GM21825 (cell line): ENCODE measurements around the gene VPS33B.
"Not testable (repeated sequence)": the region's sequence is repeated elsewhere in the genome, so short reads cannot be mapped to it uniquely, and the experiment has no call there.

Source experiments
- ATAC-seq: cut with Tn5 transposase; IDR thresholded peaks from one replicate; pipeline ENCODE4 v1.9.1; 2021; ENCODE audit warnings: mild to moderate bottlenecking, moderate library complexity; ENCODE audit not compliant: unreplicated experiment

The VPS33B gene

DNA sequence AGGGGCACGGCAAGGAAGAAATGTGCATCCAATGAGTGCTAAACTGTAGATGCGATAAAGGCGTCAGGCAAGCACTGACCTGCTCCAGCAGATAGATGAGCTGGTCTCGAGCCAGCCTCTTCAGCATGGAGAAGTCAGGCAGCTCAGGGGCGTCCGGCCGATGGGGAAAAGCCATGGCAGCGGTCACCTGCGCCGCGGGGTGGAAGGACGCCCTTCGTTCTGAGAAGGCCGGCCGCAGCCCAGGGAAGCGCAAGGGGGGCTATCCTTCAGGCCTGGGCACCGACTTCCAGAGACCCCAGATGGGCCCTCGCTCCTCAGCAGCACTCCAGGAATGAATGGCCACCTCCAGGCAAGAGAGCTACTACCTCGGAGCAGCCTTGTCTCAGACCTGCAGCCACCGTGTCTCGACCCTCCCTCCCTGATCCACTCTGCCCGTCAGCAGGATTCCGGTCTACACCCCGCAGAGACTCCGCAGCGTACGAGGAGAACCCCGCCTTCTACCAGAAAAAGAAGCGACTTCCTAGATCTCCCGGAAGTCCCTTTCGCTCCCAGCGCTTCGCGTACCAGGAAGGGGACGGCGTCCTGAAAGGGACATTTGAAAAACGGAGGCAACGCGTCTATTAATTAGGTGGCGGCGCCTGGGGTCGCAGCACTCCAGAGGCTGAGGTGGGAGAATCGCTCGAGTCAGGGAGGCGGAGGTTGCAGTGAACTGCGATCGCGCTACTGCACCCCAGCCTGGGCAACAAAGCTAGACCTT, at the start of gene VPS33B:
Gene VPS33B (minus strand): TSS at position 520 of the 757 bp plus-strand sequence. CDS start 345 bp downstream, at position 175.
- ATAC-seq: peak; percentile 75

- ATAC-seq: no peak
Observed at GRCh38 chr15:91072161-91072560, 49.8 kb upstream of the VPS33B start.

DNA sequence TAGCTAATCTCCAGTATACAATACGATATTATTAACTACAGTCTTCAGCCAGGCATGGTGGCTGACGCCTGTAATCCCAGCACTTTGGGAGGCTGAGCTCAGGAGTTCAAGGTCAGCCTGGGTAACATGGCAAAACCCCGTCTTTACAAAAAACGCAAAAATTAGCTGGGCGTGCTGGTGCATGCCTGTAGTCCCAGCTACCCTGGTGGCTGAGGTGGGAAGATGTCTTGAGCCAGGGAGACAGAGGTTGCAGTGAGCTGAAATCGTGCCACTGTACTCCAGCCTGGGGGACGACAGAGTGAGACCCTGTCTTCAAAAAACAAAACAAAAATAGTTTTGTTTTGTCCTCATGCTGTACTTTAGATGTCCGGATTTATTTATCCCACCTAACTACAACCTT, 48.5 kb upstream of the VPS33B start:
- ATAC-seq: no peak

DNA sequence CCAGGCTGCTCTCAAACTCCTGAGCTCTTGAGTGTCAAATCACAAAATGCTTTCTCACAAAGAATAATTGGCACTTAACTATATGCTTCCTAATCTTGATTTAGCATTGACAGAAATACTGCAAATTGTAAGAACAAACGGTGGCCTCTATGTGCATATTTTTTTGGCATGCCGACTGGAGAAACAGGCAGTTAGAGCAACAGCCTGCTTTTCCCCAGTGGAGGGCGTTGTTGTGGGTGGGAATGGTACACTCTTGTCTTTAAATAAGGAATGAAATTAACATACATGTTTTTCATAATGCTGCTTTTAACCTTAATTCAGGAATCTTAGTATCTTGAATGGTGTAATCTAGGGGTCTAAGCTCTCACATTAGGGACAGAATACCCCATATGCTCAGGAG, 46.6 kb upstream of the VPS33B start:
- no peak for ATAC-seq

DNA sequence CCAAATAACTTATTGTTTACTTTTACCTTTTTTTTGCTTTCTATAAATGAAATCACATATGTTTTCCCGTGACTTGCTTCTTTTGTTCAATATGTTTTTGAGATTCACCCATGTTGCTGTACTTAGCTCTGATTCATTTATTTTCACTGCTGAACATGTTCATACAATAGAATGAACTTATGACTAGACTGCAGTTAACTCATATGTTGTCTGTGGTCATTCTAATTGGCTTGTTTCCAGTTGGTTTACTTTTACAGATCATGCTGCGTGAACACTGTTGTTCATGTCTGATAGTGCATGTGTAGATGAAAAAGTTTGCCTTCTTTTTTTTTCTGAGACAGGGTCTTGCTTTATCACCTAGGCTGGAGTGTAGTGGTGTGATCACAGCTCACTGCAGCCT, 46.0 kb upstream of the VPS33B start:
- no peak for ATAC-seq

- no peak for ATAC-seq
Observed at GRCh38 chr15:91067036-91067435, 44.6 kb upstream of the VPS33B start.

GRCh38 chr15:91065505-91065904, 43.1 kb upstream of the VPS33B start:
- no peak for ATAC-seq

- ATAC-seq: no peak
Observed at GRCh38 chr15:91061997-91062396, 39.6 kb upstream of the VPS33B start.

- no peak for ATAC-seq
Observed at GRCh38 chr15:91061230-91061629, 38.8 kb upstream of the VPS33B start.

DNA sequence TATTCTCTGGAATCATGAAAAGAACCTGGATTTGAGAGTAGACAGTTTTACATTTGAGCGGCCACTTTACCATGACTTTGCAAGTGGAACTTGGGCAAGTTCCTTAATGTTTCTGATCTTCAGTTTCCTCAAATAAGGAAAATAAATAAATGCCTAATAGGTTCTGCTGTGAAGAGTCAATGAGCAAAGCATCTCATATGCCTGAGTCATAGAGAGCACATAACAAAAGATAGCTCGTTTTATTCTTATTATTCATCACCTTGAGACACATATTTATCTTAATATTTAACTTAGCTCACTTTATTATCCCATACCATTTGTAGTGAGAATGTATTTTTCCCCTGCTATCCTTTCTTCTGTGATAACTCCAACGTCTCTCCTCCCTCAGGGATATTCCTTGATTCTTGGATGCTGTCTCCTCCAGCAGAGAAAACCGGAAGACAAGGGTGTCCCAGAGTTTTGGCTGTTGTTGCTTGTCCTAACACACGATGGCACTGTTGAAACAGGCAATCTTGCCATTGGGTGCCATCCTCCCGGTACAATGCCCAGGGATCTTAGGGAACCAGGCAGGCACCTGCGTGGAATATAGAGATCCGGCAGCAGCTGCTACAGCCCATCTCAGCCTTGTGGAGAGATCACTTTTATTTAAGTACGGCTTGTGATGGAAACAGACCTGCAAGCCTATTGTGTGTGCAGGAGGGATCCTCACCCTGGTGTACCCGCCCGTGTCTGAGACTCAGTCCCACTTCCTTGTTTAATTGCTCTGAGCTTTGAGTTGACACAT, 33.3 kb upstream of the VPS33B start:
- no peak for ATAC-seq

GRCh38 chr15:91054816-91055215, 32.4 kb upstream of the VPS33B start:
- ATAC-seq: no peak

GRCh38 chr15:91051248-91051647, 28.9 kb upstream of the VPS33B start:
- ATAC-seq: no peak

- no peak for ATAC-seq
Observed at GRCh38 chr15:91050128-91050455, 27.7 kb upstream of the VPS33B start.

- no peak for ATAC-seq
Observed at GRCh38 chr15:91049378-91050127, 27.2 kb upstream of the VPS33B start.

GRCh38 chr15:91047545-91048199, 25.3 kb upstream of the VPS33B start:
- no peak for ATAC-seq

DNA sequence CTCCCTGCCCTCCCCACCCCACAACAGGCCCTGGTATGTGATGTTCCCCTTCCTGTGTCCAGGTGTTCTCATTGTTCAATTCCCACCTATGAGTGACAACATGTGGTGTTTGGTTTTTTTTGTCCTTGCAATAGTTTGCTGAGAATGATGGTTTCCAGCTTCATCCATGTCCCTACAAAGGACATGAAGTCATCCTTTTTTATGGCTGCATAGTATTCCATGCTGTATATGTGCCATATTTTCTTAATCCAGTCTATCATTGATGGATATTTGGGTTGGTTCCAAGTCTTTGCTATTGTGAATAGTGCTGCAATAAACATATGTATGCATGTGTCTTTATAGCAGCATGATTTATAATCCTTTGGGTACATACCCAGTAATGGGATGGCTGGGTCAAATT, 23.7 kb upstream of the VPS33B start:
- not testable (repeated sequence) for ATAC-seq

DNA sequence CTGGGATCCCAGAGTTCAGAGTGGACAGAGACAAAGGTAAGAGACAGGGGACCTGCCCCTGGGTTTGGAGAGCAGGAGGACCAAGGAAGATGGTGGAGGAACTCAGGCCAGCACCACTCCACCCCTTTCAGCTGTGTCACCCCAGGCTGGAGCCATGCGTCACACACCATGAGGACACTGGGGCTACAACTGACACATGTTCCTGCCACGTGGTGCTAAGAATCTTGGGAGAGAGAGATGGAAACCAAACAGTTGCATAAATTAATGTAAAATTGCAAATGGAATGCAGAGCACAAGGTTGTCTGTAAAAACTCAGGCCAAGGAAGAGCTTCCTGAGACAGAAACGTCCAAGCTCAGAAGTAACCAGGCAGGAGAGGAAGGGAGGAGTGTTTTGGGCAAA, 22.7 kb upstream of the VPS33B start:
- ATAC-seq: no peak

DNA sequence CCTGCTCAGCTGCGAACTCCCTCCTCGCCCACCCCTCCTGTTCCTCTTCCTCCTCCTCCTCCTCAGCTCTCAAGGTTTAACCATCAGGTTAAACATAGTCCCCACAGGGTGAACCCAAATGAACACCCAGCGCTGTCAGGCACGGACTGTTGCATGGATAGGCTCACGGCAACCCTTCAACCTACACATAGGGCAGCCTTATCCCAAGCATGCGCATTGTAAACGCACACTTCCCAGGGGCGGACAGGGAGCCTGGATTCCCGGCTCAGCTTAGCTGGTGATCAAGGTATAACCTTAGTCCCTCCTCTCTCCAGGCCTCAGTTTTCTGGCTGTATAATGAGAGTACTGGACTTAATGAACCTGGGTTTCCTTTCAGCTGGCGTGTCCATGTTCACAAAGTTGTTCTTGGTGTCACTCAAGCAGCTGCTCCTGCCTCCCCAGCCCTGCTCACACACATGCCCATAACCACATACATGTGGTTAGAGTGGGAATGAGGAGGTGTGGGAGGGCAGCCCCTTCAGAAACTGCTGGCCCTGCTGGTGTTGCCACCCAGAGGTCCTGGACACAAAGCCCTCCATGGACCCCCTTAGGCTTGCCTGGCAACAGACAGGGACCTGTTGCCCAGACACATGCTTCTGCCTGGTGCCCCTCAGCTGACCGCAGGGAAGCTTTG, 20.9 kb upstream of the VPS33B start:
- ATAC-seq: no peak

DNA sequence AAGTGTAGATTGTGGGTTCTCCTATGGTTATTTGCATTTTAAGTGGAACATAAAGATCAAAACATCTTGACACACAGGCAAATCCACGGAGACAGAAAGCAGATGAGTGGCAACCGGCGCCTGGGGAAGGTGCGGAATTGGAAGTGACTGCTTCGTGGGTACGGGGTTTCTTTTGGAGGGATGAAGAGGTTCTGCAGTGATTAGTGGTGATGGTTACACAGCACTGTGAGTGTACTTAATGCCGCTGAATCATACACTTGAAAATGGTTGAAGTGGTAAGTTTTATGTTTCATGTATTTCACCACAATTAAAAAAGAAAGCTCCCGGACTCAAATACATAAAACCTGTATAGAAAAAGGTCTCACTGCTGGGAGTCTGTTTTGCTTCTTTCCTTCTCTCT, 18.5 kb upstream of the VPS33B start:
- ATAC-seq: no peak

DNA sequence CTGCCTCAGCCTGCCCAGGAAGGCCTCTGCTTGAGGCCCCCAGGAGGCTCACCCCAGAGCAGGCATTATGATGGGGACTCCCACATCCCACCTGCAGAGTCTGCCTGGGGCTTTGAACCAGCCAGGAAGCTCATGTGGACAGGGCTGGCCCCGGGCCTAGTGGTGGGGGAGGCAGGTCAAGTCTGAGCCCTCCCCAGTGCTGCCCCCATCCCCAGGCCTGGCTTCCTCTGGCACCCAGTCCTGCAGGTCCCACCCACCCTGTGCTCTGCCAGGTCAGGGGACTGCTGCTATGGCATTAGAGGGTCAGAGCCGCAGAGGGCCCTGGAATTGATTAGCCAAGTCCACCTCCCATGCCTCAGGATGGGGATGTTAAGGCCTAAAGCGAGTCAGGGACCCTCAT, 17.6 kb upstream of the VPS33B start:
- no peak for ATAC-seq
